GM12801 (cell line): ENCODE data around the gene PPP4R3A.

ENCODE experiments used
- TF ChIP-seq, protein P1 (sequence below): IDR thresholded peaks from one replicate; pipeline ENCODE4 v1.5.1; 2011; ENCODE audit warnings: control low read depth; ENCODE audit not compliant: insufficient read length; ENCODE audit errors: extremely low read depth

The PPP4R3A gene

DNA sequence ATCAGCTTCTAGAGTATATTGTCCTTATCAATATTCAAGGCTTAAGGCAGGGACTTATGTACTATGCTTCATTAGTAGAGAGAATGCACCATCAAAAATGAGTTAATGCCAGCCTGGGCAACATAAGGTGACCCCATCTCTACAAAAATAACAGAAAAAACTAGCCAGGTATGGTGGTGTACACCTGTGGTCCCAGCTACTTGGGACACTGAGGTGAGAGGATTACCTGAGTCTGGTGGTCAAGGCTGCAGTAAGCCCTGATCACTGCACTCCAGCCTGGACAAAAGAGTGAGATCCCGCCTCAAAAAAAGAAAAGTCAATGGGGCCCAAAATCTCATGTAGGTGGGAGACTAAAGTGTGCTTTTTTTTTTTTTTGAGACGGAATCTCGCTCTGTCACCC, 8.8 kb downstream of the PPP4R3A start:
- TF ChIP-seq, protein P1, sequence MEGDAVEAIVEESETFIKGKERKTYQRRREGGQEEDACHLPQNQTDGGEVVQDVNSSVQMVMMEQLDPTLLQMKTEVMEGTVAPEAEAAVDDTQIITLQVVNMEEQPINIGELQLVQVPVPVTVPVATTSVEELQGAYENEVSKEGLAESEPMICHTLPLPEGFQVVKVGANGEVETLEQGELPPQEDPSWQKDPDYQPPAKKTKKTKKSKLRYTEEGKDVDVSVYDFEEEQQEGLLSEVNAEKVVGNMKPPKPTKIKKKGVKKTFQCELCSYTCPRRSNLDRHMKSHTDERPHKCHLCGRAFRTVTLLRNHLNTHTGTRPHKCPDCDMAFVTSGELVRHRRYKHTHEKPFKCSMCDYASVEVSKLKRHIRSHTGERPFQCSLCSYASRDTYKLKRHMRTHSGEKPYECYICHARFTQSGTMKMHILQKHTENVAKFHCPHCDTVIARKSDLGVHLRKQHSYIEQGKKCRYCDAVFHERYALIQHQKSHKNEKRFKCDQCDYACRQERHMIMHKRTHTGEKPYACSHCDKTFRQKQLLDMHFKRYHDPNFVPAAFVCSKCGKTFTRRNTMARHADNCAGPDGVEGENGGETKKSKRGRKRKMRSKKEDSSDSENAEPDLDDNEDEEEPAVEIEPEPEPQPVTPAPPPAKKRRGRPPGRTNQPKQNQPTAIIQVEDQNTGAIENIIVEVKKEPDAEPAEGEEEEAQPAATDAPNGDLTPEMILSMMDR, result no peak

DNA sequence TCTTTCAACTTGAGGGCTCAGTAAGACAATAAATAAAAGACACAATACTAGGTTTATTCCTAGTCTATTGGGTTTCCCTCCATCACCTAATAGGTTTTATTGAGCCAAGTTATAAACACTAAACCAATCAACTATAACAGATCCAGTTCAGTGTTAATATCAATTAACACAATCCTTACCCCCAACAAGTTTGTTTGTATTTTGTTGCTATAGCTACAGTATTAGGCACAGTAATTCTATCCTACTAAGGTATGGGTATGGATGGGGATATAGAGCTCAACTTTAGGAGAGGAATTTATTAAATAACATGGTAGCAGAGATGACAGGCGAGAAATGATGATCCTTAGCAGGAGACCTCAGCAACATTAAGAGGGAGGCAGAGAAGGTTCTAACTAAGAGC, 13.3 kb downstream of the PPP4R3A start:
- TF ChIP-seq, protein P1, result no peak

DNA sequence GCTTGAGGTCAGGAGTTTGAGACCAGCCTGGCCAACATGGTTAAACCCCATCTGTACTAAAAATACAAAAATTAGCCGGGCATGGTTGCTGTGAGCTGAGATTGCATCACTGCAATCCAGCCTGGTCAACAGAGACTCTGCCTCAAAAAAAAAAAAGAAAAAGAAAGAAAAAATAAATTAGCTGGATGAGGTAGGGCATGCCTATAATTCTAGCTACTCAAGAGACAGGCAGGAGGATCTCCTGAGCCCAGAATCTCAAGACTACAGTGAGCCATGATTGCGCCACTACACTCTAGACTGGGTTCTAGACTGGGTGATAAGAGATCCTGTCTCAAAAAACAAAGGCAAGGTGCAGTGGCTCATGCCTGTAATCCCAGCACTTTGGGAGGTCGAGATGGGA, 16.9 kb downstream of the PPP4R3A start:
- TF ChIP-seq, protein P1, result no peak

DNA sequence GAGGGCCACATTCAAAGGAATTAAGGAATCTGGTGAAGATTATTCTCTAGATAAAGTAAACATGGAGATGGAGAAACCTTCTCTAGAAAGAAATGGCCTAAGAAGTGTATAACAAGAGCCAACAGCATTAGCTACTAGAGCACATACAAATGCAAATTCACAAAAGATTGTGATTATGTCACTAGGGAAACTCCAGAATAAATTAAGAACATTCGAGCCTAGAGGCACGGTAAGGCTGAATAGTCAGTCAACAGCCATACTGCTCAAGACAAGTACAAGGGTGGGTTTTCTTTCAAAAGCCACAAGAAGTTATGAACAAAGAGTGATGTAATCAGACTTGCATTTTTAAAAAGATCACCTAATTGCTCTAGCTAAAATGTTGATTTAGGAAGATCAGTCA, 25.4 kb downstream of the PPP4R3A start:
- TF ChIP-seq, protein P1, result no peak

DNA sequence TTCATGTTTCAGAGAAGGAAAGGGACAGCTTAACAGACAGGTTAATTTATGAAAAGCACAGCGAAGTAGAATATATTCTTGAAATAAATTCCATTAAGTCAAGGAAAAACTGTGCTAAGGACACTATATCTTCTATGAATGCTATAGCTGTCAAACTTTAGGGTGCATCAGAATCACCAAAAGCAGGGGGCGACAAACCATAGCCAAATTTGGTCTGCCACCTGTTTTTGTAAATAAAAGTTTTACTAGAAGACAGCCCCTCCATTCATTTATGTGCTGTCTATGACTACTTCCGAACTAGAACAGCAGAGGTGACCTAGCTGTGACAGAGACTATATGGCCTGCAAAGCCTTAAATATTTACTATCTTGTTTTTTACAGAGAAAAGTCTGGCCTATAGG, 25.9 kb downstream of the PPP4R3A start:
- TF ChIP-seq, protein P1, result no peak

DNA sequence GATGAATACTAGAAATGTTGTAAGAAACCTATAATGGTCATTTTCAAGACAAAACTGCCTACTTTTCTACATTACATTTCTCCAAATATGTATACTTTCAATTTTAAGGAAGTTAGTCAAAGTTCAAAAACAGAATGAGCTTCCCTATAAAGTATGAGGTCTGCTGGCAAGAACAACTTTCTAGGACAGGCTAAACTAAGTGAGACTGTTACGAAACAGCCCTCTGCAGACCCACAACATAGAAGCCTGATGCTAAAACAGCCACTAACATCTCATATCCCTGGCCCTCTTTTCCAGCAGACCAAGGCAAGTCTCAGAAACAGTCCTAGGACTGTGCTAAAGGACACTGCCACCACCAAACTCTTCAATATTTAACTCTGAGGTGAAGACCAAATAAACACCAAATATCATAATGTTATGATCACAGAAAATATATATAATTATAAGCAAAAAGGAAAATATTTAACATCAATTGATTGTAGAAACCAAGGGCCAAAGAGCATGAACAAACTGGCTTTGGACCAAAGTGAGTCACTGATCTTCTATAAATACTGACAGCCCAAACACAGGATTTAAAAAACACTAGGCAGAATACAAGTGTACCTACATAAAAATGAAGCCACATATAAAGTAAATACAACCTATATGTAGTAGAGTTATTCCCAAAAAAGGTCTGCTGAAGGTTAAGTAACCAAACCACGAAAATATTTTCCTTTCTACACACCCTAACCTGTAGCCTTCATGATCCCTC, 27.7 kb downstream of the PPP4R3A start:
- TF ChIP-seq, protein P1, result no peak

DNA sequence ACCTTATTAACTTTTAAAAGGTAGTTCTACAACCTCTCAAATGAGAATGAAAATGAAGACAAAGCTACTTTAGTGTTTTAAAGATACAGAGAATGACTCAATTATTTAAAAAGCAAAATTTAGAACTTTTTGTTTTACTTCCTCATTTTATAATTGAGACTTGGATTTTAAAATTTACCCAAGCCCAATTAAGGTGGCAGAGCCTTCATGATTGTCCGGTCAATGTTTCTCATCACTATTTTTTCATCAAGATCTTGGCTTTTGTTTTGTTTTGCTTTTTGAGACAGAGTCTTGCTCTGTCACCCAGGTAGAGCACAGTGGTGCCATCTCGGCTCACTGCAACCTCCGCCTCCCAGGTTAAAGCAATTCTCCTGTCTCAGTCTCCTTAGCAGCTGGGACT, 32.7 kb downstream of the PPP4R3A start:
- TF ChIP-seq, protein P1, result no peak

DNA sequence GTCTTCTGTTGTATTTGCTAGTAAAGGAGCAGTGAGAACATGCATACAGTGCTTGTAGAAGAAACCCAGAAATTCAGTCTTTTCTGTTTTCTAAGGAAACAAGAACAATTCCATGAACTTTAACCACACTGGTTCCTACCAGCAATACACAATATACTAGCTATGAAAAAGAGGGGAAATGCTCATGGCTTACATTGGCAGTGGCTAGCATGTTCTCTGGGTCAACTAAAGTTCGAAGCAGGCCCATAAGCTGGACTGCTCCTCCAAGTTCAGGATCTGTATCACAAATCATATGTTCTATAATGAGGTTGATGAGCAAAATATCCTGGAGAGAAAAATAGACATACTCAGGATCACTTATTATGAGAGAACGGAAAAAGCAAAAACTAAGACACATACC, 37.1 kb downstream of the PPP4R3A start:
- TF ChIP-seq, protein P1, result no peak
